IMR-90 (cell line): ENCODE measurements around the gene CAPN2. TPM values are rescaled to one million over a fixed set of nuclear protein-coding genes. Genes with fewer than 3 reads are reported as not detected.

Source experiments
- ATAC-seq: fragments of 200-7000 bp; cut with Tn5 transposase; 2 replicates; pipeline ENCODE4 v1.9.1; 2020; ENCODE audit warnings: low read depth, mild to moderate bottlenecking, moderate library complexity
- BruUV-seq: library from RNA; stranded (reverse); fragments of 400-500 nt; replicated peaks from 2 replicates; lab custom pipeline; 2021; lab: Mats Ljungman, UMichigan
- CTCF ChIA-PET: fragments of 300-600 bp; formaldehyde crosslinking; extraction: SDS; loops from one replicate; lab custom pipeline; 2021; ENCODE audit warnings: antibody characterized with exemption; lab: Yijun Ruan, JAX
- POLR2A ChIA-PET: fragments of 300-600 bp; sonication (Branson Sonifier 250); formaldehyde crosslinking; loops from one replicate; lab custom pipeline; 2022; ENCODE audit warnings: antibody characterized with exemption; ENCODE audit not compliant: unreplicated experiment; lab: Charles Lee
- DNase-seq: peaks from one replicate; pipeline ENCODE4 v3.0.0; 2013
- H2AFZ ChIP-seq: replicated peaks from 2 replicates; pipeline ENCODE3; 2013; ENCODE audit warnings: low read length, mild to moderate bottlenecking; ENCODE audit not compliant: poor library complexity
- H2AK5ac ChIP-seq: 2 replicates; pipeline ENCODE4 v1.6.1; 2013; ENCODE audit warnings: low read depth, low read length, inconsistent platforms
- H2AK9ac ChIP-seq: replicated peaks from 2 replicates; pipeline ENCODE3; 2013; ENCODE audit warnings: mild to moderate bottlenecking, low read depth, low read length, moderate library complexity; ENCODE audit not compliant: poor library complexity
- H2BK120ac ChIP-seq: 2 replicates; pipeline ENCODE4 v1.6.1; 2013; ENCODE audit warnings: low read depth, low read length, inconsistent platforms
- H2BK15ac ChIP-seq: 3 replicates; pipeline ENCODE4 v1.6.1; 2013; ENCODE audit warnings: low read depth, low read length, inconsistent platforms
- H2BK20ac ChIP-seq: 2 replicates; pipeline ENCODE4 v1.6.1; 2013; ENCODE audit warnings: low read depth, mild to moderate bottlenecking, inconsistent platforms, low read length, moderate library complexity
- H2BK5ac ChIP-seq: 2 replicates; pipeline ENCODE4 v1.6.1; 2013; ENCODE audit warnings: mild to moderate bottlenecking, low read depth, low read length, inconsistent platforms; ENCODE audit not compliant: poor library complexity, severe bottlenecking
- H3K14ac ChIP-seq: replicated peaks from 2 replicates; pipeline ENCODE4 v1.6.1; 2013; ENCODE audit warnings: low read depth, low read length, inconsistent platforms
- H3K18ac ChIP-seq: 2 replicates; pipeline ENCODE4 v1.6.1; 2013; ENCODE audit warnings: low read depth, low read length, control low read depth
- H3K23ac ChIP-seq: 2 replicates; pipeline ENCODE4 v1.6.1; 2013; ENCODE audit warnings: low read depth, low read length, inconsistent platforms
- H3K27ac ChIP-seq: 2 replicates; pipeline ENCODE4 v1.5.1; 2013; ENCODE audit warnings: mild to moderate bottlenecking, control low read depth, low read length; ENCODE audit not compliant: insufficient read depth
- H3K27me3 ChIP-seq: 2 replicates; pipeline ENCODE4 v1.6.1; 2013; ENCODE audit warnings: low read length; ENCODE audit not compliant: control insufficient read depth, insufficient read depth
- H3K36me3 ChIP-seq: 2 replicates; pipeline ENCODE4 v1.6.1; 2013; ENCODE audit warnings: low read length, mixed read lengths; ENCODE audit not compliant: control insufficient read depth, insufficient read depth
- H3K4ac ChIP-seq: 2 replicates; pipeline ENCODE4 v1.6.1; 2013; ENCODE audit warnings: low read depth, low read length, inconsistent platforms
- H3K4me1 ChIP-seq: 2 replicates; pipeline ENCODE4 v1.6.1; 2013; ENCODE audit warnings: low read length, mixed read lengths; ENCODE audit not compliant: control insufficient read depth, insufficient read depth
- H3K4me2 ChIP-seq: 2 replicates; pipeline ENCODE4 v1.6.1; 2013; ENCODE audit warnings: low read depth, mild to moderate bottlenecking, control low read depth, low read length, moderate library complexity
- H3K4me3 ChIP-seq: 2 replicates; pipeline ENCODE4 v1.5.1; 2013; ENCODE audit warnings: low read depth, mild to moderate bottlenecking, control low read depth, low read length, moderate library complexity; ENCODE audit not compliant: insufficient read depth
- H3K56ac ChIP-seq: 2 replicates; pipeline ENCODE4 v1.6.1; 2013; ENCODE audit warnings: low read length, inconsistent platforms; ENCODE audit not compliant: insufficient read depth; ENCODE audit errors: extremely low read depth
- H3K79me1 ChIP-seq, 2 experiments: 2 replicates each; pipeline ENCODE4 v1.6.1; 2013; ENCODE audit warnings: low read length in 2 of 2, inconsistent platforms in 1 of 2, low read depth in 1 of 2
- H3K9ac ChIP-seq: 2 replicates; pipeline ENCODE4 v1.6.1; 2013; ENCODE audit warnings: low read depth, low read length, control low read depth
- H3K9me1 ChIP-seq: 2 replicates; pipeline ENCODE4 v1.6.1; 2013; ENCODE audit warnings: low read length, inconsistent platforms; ENCODE audit not compliant: insufficient read depth
- H3K9me3 ChIP-seq: 2 replicates; pipeline ENCODE4 v1.6.1; 2013; ENCODE audit warnings: low read length; ENCODE audit not compliant: control insufficient read depth, insufficient read depth
- H4K20me1 ChIP-seq: 2 replicates; pipeline ENCODE4 v1.6.1; 2013; ENCODE audit warnings: low read length, inconsistent platforms; ENCODE audit not compliant: insufficient read depth
- H4K5ac ChIP-seq: 2 replicates; pipeline ENCODE4 v1.6.1; 2013; ENCODE audit warnings: mild to moderate bottlenecking, low read depth, low read length, control low read depth
- H4K8ac ChIP-seq, 2 experiments: 2 replicates each; pipeline ENCODE4 v1.6.1; 2013; ENCODE audit warnings: low read depth in 2 of 2, low read length in 2 of 2, control low read depth in 1 of 2, inconsistent platforms in 1 of 2
- H4K91ac ChIP-seq: 2 replicates; pipeline ENCODE4 v1.6.1; 2013; ENCODE audit warnings: low read depth, low read length, inconsistent platforms; ENCODE audit not compliant: insufficient read depth
- CEBPB ChIP-seq: IDR thresholded peaks from 2 replicates; pipeline ENCODE4 v1.6.1; 2012; ENCODE audit warnings: low read depth, low read length, improper control_type of control experiment
- CHD1 ChIP-seq: IDR thresholded peaks from 2 replicates; pipeline ENCODE4 v1.6.1; 2012; ENCODE audit warnings: low read depth, low read length, improper control_type of control experiment
- RCOR1 ChIP-seq: IDR thresholded peaks from 2 replicates; pipeline ENCODE4 v1.6.1; 2012; ENCODE audit warnings: mild to moderate bottlenecking, low read length, improper control_type of control experiment; ENCODE audit not compliant: insufficient replicate concordance
- whole genome bisulfite sequencing, 2 experiments: methylation state at CpG; one replicate each; pipeline versions ENCODE4 v1.1.5 to v1.1.7; 2013; ENCODE audit warnings: missing lambda C conversion rate in 2 of 2; ENCODE audit not compliant: insufficient read length in 1 of 2; ENCODE audit errors: extremely low coverage in 2 of 2; 5-methylcytosine and 5-hydroxymethylcytosine counted together
- dilution Hi-C: fragments of 300-500 bp; cut with HindIII; formaldehyde crosslinking; loops from one replicate; pipeline ENCODE4 v1.14.3; 2018; ENCODE audit warnings: low sequenced_read_pairs; ENCODE audit not compliant: unreplicated experiment
- in situ Hi-C: fragments of 300-500 bp; cut with MboI; formaldehyde crosslinking; loops from 3 replicates; pipeline ENCODE4 v1.14.3; 2019; ENCODE audit warnings: low sequenced_read_pairs, inconsistent platforms, mixed read lengths
- intact Hi-C: fragments of 100-400 bp; cut with micrococcal nuclease; formaldehyde crosslinking; loops from 2 replicates; pipeline ENCODE4 v1.10.0; 2022
- polyA plus RNA-seq, 3 experiments: library from polyadenylated mRNA; depleted of rRNA; stranded (reverse); fragments of >200 nt; gene quantifications; 2 replicates each; pipeline ENCODE4 v1.2.3, GENCODE V29; 2012; ENCODE audit warnings: low replicate concordance in 1 of 3
- total RNA-seq: library from RNA; depleted of rRNA; stranded (reverse); fragments of >200 nt; gene quantifications from 2 replicates; pipeline ENCODE4 v1.2.3, GENCODE V29; 2012

The CAPN2 gene
- total and polyA plus RNA-seq, 2 of the 4 experiments (the other 2 are of a cell fraction), result 339 to 430 TPM

DNA sequence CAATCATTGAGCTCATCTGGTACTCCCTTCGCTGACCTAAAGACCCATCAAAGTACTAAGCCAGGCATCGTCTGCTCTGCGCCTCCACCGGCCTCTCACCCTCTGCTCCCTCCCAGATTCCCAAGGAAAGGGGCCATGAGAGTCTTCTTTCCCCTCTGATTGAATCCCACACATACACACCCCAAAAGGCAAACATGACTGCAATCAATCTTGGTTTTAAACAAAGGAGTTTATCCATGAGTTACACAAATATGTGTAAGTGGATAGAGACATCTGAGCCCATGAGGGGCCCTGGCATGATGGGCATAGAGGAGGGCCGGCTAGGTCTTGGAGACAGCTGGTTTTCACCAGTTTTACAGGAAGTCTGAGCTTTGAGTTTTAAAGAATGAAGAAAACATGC is 50.9 kb downstream of the CAPN2 start:
- no peak overlapping the region for H3K27ac ChIP-seq
- ChIA-PET CTCF (no interaction called here), POLR2A (no interaction called here)

More for the DNA sequence above, 50.9 kb downstream of the CAPN2 start:
- no peak overlapping the region for H2BK5ac ChIP-seq
- H3K27me3 ChIP-seq, result no peaks in the 10 kb centered on the region
- BruUV-seq, result no TSS peak
- H3K79me1 ChIP-seq, result peaks cover 29 to 62% of the 10 kb centered on the region in 2 experiments
- no peak for DNase-seq
- H3K4me3 ChIP-seq, result no peak overlapping the region
- H4K91ac ChIP-seq, result no peak overlapping the region
- no peak overlapping the region for H3K14ac ChIP-seq
- H4K20me1 ChIP-seq, result no peaks in the 10 kb centered on the region
- no peak overlapping the region for H2AK5ac ChIP-seq
- dilution Hi-C loops, result no loop called here
- H3K9ac ChIP-seq, result no peak overlapping the region
- H3K18ac ChIP-seq, result no peak overlapping the region
- H2BK20ac ChIP-seq, result no peak overlapping the region
- H3K4ac ChIP-seq, result no peak overlapping the region
- no peak overlapping the region for H2BK120ac ChIP-seq
- H2AFZ ChIP-seq, result no peak overlapping the region
- H3K9me1 ChIP-seq, result peaks cover 14% of the 10 kb centered on the region
- in situ Hi-C loops, result no loop called here
- H3K4me1 ChIP-seq, result peaks cover 7% of the 10 kb centered on the region
- no peak overlapping the region for H4K8ac ChIP-seq
- H3K9me3 ChIP-seq, result no peaks in the 10 kb centered on the region
- WGBS, 2 experiments, result 100% methylated on average over 1 of the region's 5 CpGs; no CpG with 5 or more reads in 1 of the 2 experiments
- no peak overlapping the region for H3K23ac ChIP-seq
- H4K5ac ChIP-seq, result no peak overlapping the region
- no peak overlapping the region for H3K4me2 ChIP-seq
- TF ChIP-seq CEBPB (no peak), RCOR1 (no peak), CHD1 (no peak)
- H2AK9ac ChIP-seq, result no peak overlapping the region
- H3K36me3 ChIP-seq, result peaks cover 63% of the 10 kb centered on the region
- no peak overlapping the region for H3K56ac ChIP-seq
- ATAC-seq, result no peak
- intact Hi-C loops, result no loop called here
- no peak overlapping the region for H2BK15ac ChIP-seq
